Activated T-cell treated with anti-CD3 and anti-CD28 coated beads for 4 hours (primary cell): ENCODE measurements around the gene SLC44A5.

Source experiments
- DNase-seq: peaks from one replicate; pipeline ENCODE4 v3.0.0-alpha.2; 2020

SLC44A5 gene

DNA sequence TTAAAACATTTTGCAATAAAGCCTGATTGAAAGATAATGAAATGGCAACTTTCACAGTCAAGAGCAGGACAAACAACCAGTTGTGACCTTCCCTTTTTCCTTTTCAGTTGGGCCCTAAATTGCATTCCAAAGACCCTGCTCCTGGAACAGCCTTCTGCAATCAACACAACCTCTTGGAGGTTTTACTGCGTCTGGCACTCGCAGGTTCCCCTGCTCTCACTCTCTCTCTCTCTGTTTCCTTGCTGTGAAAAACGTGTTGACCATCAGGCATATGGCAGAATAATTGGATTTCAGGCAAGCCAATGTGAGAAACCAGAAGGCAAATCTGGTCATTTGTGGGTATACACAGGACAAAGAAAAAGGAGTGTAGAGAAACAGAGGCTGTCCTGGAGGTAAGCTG lies 23.2 kb downstream of the SLC44A5 start:
- no peak for DNase-seq

DNA sequence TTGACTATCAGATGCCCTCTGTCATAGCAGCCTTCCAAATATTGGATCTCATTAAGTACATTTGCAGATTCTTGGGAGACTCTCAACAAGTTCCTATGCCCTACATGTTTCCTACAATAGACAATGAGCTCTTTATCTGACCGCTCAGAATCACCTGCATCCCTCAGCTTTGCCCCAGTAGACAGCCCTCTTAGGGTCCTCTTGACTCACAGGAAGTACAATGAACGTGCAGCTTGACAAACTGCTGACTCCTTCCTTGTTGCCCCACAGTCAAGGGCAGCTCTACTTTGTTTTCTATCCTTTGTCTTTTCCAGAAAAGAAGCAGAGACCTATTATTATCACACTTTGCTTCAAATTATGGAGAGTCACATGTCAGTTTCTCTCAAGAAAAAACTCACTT lies 27.6 kb downstream of the SLC44A5 start:
- DNase-seq = no peak

DNA sequence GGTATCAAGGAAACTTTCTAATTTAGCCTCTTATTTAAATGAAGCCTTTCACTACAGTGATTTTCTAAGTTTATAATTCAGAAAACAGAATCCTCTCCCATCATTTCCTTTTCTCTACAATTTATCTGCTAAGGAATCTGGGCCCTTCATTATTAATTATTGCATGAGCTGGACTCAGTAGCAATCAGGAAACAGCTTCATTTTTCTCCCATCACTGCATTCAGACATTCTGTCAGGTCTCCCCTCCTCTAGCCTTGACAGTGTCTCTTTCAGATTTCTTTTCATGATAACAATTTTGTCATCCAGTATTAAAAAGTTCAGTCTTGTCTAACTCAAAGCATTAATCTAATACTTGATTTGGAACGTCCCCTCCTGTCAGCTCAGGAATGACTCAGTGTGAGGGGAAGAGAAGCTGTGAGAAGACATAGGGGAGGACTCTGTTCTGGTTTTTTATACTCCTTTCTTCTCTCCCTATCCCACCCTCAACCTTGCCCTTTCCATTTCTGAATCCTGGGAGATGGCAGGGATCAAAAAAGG lies 28.1 kb downstream of the SLC44A5 start:
- DNase-seq = no peak

DNA sequence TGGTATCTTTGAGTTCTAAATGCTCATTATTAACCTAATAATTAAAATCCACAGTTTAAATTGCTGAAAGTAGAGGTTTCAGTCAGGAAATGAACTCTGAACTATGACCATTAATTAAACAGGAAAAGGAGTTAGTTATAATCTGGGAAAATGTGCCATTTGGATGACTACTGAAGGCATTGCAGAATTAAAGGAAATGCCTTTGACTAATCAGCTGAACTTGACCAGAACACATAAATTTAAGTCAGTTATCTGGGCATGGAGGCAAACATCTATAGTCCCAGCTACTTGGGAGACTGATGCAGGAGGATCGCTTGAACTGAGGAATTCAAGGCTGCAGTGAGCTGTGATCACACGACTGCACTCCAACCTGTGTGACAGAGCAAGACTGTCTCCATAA lies 31.9 kb downstream of the SLC44A5 start:
- DNase-seq = no peak

DNA sequence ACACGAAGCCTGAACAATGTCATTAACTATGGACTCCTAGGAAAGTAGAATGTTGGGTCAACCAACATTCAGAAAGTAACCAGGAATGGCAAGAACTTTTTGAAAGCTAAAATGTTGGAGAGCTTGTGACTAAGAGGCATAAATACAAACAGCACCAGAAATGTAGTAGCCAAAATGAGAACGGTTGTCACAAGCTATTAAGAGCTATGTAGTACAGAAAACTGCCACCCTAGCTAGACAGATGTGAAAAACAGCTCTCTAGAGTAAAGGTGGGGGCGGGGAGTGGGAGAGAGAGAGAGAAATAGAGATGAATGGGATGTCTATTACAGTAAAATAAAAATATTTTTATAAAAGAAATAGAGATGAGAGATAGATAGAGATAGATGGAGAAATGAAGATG lies 35.1 kb downstream of the SLC44A5 start:
- DNase-seq = no peak

DNA sequence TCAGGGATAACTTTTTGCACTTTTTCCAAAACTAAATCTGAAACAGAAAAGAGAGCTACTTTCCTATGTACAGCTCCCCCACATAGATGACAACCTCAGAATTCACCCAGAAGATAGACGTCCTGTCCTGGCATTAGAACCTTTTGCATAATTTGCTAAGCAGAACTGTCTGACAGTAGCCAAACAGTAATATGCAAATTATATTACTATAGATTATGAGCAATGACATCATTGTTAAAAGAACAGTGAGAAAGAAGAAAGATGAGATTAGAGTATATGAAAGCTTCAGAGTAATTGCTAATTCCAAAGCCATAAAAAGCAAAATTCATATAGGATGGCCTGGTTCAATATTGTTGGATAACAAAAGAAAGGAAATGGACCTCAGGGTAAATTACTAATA lies 43.7 kb downstream of the SLC44A5 start:
- DNase-seq = no peak

DNA sequence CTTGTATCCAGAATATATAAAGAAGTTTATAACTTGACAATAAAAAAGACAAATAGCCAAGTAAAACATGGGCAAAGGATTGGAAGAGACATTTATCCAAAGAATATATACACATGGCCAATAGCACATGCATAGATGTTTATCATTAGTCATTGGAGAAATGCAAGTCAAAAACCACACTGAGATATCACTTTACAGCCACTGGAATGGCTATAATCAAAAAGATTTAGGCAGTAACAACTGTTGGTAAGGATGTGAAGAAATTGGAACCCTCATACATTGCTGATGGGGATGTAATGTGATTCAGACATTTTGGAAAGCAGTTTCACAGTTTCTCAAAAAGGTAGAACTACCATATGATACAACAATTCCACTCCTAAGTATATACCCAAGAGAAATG lies 51.1 kb downstream of the SLC44A5 start:
- DNase-seq = no peak

DNA sequence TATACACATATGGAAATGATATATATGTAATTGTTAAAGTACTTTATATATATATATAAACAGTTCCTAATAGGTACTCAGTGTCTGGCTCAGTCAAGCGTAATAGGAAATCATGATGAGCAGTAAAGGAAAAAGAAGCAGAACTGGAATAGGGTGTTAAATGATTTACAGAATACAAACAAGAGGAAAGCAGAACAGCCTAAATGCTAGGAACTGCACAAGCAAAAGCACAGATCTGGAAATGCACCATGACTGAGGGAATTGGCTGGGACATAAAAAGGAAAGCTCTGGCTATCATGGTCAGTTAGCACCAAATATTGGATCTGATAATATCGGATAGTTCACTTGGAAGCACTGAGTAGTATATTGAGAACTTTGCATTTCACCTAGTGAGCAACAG lies 51.8 kb downstream of the SLC44A5 start:
- no peak for DNase-seq

DNA sequence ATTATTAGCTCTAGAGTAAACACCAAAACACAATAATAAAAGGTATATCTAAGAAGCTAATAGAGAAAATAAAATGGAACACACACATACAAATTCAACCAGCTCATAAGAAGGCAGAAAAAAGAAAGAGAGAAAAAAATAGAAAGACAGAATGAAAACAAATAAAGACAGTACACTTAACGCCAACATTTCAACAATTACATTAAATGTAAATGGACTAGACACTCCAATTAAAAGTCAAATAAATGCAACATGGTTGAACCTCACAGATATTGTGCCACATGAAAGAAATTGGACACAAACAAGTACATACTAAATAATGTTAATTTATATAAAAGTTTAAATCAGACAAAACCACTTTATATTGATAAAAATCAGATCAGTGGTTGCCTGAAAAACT lies 56.0 kb downstream of the SLC44A5 start:
- DNase-seq = no peak

DNA sequence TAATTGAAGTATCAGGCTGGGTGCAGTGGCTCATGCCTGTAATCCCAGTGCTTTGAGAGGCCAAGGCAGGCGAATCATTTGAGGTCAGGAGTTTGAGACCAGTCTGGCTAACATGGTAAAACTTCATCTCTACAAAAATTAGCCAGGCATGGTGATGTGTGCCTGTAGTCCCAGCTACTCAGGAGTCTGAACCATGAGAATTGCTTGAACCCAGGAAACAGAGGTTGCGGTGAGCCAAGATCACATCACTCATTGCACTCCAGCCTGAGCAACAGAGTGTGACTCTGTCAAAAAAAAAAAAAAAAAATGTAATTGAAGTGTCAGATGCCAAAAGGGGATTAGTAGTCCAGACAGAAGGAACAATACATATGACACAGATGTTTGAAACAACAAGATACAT lies 56.7 kb downstream of the SLC44A5 start:
- DNase-seq = no peak

DNA sequence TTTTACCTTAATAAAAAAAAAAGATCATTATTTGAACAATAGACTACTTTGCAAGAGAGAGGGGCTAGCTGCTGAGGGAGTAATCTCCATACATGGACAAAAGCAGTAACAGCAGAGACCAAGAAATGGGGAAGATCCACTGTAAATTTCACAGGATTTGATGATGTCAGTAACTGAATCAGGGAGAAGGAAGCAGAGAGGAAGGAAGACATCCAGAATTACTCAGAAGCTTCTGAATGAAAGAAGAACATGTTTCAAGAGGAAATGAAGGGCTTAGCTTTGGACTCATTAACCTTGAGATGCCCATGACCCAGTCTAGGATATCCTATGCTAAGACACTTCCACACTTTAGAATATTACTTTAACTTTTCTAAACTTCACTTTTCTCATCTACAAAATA lies 60.4 kb downstream of the SLC44A5 start:
- DNase-seq = no peak

DNA sequence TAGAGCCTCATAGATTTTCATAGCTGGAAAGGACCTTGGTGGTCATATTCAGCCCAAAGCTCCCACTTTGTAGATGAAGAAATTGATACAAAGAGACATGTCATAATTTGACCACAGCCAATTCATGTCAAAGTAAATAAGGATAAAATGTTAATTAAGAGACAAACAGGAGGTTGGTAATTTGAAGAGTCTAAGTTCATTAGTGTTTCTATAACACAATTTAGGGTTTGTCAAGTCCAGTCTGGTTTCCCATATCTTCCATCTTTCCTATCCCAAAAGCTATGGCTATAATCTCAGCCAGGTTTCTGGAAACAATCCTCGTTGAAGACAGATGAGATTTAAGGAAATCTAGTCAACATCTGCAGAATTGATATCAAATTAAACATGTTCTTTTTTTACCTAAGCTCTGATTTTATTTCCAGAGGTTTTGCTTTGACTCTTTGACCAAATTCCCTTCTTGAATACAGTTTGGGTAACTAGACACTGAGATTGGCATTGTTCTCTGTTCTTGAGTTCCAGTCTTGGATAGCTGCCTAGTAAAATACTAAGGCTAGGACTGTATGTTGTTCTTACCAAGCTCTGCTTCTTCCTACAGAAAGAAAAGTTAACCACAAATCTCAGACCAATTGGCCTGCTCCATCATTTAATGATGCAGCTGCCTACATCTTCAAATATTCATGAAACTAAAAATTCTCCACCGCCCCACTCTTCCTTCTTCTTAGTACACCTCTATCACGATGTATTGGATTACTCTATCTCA lies 62.0 kb downstream of the SLC44A5 start:
- DNase-seq = no peak

DNA sequence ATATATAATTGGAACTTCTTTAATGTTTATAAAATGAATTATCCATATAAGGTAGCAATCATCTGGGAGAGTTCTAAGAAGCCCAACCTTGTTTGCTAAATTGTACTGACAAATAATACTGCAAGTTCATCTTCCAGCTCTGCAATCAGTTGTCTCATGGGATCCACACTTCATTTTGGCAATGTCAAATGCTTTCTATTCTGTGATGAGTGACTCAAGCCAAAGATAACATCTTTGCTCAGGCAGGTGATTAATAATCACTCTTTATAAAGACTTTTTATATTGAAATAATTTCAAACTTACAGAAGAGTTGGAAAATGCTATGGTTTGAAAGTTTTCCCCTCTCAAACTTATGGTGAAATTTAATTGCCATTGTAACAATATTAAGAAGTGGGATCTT lies 67.2 kb downstream of the SLC44A5 start:
- DNase-seq = no peak

DNA sequence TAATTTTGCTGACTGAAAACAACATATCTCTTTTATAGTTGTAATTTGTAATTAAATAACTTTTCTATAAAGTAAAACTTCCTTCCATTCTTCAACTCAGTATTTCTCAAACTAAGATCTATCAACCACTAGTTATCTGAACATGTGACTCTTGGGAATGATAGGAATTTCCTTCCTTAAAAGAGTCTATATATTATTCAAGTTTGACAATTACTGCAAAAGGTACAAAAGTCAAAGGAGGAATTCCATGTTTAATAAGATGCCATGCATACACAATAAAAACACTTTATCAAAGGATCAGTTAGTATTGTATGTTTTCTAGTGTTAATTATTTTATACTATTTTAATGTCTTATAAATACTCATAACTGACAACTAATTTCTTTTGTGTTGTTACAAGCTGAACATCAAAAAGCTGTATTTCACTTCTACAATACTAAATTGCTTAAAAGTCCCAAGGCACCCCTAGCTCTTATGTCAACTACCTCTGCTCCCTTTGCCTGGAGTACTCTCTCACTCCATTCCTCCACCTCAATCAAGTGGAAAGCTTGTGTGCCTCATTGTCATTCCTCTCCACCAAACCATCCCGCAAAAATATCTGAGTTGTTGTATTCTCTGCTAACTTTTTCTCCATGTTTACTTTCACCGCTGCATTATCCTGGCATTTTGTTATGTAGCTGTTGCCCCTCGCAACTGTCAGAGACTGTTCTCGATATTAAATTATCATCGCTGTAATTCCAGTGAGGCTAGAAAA lies 67.9 kb downstream of the SLC44A5 start:
- DNase-seq = no peak

DNA sequence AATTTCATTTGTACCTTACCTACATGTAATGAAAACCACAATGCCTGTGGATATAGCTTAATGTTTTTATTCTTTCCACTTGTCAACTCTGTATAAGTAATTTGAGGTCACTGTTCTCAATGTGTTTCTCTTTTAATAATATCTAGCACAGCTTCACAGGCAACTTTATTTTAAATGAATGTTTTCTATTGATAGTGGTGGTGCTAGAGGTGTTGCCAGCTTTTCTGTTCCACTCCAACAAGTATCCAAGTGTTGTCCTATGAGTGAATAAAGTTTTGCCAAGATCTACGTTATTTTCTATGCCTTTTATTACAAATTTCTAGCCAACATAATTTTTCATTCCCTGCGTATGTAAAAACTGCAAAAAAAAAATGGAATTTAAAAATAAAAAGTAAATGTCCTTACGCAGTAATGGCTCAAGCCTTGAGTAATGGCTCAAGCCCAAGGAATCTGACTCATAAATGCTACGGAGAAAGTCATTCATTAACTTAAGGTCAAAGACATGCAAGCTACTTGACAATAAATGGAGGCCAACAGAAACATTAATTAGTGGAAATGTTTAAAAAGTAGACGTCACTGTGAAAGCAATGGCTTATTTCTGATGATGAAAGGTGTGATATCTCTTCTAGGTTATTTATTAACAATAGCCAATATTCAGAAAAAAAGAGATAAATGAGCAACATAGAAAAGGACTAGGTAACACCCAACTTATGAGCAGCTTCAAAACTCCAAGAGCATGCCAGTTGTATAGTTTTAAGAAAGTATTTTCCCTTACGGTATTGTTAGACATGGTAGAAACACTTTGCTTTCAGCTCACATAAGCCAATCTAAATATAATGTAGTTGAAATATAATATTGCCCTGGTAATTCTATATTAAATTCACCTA lies 71.4 kb downstream of the SLC44A5 start:
- no peak for DNase-seq

DNA sequence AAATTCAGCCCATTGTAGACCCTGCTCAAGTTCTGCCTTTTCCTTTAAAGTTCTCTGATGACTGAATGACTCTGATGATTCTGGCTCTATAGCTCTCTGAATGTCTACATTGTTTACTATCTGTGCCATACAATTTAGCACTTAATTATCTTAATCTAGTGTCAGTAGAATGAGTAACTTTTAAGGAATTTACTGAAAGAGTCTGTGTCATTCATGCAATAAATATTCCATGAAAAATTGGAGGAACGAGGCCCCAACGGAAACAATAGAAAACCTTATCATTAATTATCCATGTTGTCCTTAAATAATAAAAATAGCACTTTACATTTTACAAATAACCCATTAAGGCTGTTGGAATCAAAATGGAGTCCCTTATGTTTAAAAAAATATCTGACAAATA lies 77.8 kb downstream of the SLC44A5 start:
- DNase-seq = no peak

DNA sequence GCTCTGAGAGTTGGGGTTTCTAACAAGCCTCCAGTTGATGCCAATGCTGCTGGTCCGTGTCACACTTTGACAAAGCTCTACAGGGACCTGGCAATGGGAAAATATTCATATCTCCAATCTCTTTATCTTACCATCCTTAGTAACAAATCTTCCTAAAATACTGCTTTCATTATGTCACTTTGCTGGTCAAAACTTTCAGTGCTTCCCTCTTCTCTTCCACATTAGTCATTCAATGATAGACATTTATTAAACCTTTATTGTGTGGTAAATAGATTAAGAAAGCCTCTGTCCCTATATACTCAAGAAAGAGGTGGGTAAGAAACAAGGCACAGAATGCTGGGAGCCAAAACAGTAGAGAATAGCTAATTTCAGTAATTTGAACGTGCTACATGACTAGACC lies 79.3 kb downstream of the SLC44A5 start:
- DNase-seq = no peak

DNA sequence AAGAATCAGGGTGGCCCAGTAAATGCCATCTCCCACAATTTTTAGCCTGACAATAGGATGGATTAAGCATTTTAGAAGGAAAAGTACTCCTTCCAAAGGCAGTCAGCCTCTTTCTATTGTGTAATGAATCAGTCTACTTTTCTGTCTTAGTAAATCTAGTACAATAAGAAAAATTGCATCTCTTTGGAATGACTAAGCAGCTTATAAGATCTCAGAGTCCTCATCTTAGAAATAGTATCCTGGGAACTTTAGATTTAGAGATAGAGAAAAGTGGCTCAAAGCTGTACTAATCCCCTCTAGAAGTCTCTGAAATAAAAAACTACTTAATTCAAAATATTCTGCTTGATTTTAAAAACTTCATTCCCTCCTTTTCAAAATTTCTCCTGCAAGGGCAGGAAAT lies 81.4 kb downstream of the SLC44A5 start:
- no peak for DNase-seq

DNA sequence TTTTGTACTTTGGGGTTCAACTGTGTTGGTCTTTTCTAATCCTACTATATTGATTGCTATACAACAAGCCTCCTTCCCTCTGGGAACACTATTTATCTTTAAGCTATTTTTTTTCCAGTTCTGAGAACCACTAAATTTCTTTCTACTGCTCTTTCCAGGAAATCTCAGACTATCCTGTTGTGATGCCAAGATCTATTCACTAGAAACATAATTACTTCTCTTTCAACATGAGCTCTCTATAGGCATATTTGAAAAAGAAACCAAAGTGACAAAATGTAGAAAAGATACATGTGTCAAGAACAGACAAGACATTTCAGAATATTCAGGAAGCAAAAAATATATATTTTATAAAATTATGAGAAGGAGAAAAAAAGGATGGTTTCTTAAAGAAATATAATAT lies 82.9 kb downstream of the SLC44A5 start:
- DNase-seq = no peak

DNA sequence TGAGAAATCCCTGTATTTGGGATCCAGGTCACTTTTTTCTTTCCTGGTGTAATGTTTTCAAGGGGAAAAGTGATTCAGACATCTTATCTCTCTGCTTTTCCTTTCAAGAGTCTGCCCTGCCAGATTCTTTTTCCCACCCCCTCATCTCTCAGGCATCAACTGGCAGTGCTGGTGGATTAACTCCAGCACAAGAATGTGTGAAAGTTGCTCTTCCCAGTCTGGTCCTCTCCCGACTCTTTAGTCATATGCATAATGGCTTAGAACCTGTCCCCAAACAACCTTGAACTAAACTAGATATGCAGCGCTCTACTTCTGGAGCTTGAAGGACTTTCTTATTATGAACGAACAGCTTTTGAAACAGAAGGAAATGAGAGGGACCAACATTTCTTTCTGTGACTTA lies 88.5 kb downstream of the SLC44A5 start:
- no peak for DNase-seq

DNA sequence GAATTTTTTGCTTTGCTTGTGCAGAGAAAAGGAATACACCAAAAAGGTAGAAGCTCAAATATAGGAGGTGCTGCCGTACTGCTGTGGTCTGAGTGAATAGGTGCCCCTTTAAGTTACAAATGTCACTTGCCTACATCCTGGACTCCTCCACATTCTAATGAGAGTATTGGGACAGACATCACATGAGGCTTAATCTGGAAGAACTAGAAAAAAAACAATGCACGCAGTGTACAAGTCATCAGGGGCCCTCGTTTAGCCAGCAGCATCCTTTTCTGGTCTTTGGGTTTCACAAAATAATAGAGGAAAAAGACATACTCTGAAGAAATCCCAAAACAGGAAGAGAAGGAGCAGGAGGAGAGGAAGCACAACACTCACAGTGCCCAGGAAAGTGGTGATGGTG lies 89.3 kb downstream of the SLC44A5 start:
- no peak for DNase-seq

DNA sequence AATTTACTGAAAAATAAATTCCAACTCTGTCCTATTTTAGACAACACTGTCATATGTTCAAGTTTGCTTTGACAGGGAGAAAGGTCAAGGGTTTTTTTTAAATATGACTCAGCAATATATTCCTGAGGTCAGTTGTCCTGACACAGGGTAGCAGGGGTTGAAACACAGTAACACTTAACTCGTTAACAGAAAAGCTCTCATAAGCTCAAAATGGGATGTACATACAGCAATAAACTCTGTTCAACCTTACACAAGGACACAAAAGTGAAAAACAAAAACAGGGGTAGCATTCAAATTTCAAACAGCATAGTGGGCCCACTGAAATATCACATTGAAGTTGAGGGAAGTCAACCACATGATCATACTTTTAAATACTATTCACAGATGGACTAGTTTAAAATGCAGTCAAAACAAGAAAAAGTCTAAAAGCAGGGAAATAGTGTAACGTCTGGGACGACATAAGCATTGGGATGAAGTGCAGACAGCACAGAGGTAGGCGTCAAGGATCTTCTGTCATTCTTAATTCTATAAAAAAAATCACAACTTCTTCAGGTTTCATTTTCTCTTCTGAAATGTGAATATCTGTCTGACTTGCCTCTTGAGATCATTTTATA lies 89.9 kb downstream of the SLC44A5 start:
- no peak for DNase-seq
